HG02885 (cell line): ENCODE measurements around the gene POU3F1.
A peak's percentile ranks its signal among the peaks of the same experiment; 100 is the strongest.

Source experiments
- ATAC-seq: cut with Tn5 transposase; IDR thresholded peaks from one replicate; pipeline ENCODE4 v1.9.1; 2021; ENCODE audit warnings: mild to moderate bottlenecking; ENCODE audit not compliant: unreplicated experiment, poor library complexity

Gene POU3F1

GRCh38 chr1:38046333-38046883, at the start of gene POU3F1:
TSS of gene POU3F1 (minus strand) at chr1:38046793. CDS start at chr1:38046743, 50 bp downstream.
- peak; percentile 19 for ATAC-seq

GRCh38 chr1:38095454-38095931, 48.9 kb upstream of the POU3F1 start:
- no peak for ATAC-seq

- ATAC-seq: no peak
Measured at GRCh38 chr1:38094711-38095290, 48.2 kb upstream of the POU3F1 start.

- no peak for ATAC-seq
Measured at GRCh38 chr1:38093569-38094520, 47.3 kb upstream of the POU3F1 start.

GRCh38 chr1:38092256-38092655, 45.7 kb upstream of the POU3F1 start:
- no peak for ATAC-seq

- ATAC-seq: no peak
Measured at GRCh38 chr1:38090796-38091195, 44.2 kb upstream of the POU3F1 start.

- ATAC-seq: no peak
Measured at GRCh38 chr1:38089712-38090360, 43.2 kb upstream of the POU3F1 start.

GRCh38 chr1:38088791-38089190, 42.2 kb upstream of the POU3F1 start:
- no peak for ATAC-seq

GRCh38 chr1:38088366-38088765, 41.8 kb upstream of the POU3F1 start:
- no peak for ATAC-seq

- no peak for ATAC-seq
Measured at GRCh38 chr1:38087676-38088075, 41.1 kb upstream of the POU3F1 start.

GRCh38 chr1:38085666-38086330, 39.2 kb upstream of the POU3F1 start:
- ATAC-seq: no peak

- ATAC-seq: no peak
Measured at GRCh38 chr1:38084700-38085099, 38.1 kb upstream of the POU3F1 start.

GRCh38 chr1:38084113-38084512, 37.5 kb upstream of the POU3F1 start:
- no peak for ATAC-seq

GRCh38 chr1:38083541-38083940, 36.9 kb upstream of the POU3F1 start:
- ATAC-seq: no peak

GRCh38 chr1:38082769-38083263, 36.2 kb upstream of the POU3F1 start:
- ATAC-seq: no peak

- ATAC-seq: no peak
Measured at GRCh38 chr1:38079019-38079418, 32.4 kb upstream of the POU3F1 start.

- no peak for ATAC-seq
Measured at GRCh38 chr1:38077523-38078147, 31.0 kb upstream of the POU3F1 start.

- no peak for ATAC-seq
Measured at GRCh38 chr1:38076455-38076854, 29.9 kb upstream of the POU3F1 start.

GRCh38 chr1:38076038-38076437, 29.4 kb upstream of the POU3F1 start:
- ATAC-seq: no peak

GRCh38 chr1:38075191-38075590, 28.6 kb upstream of the POU3F1 start:
- ATAC-seq: no peak
